Endothelial cell of umbilical vein (primary cell): ENCODE measurements around the gene MOK. TPM values are rescaled to one million over a fixed set of nuclear protein-coding genes. Genes with fewer than 3 reads are reported as not detected.

Experiments
- BruUV-seq: library from RNA; stranded (reverse); fragments of 400-500 nt; replicated peaks from 2 replicates; lab custom pipeline; 2021; lab: Mats Ljungman, UMichigan
- CTCF ChIA-PET: fragments of 300-600, 350-600 bp; sonication (Branson Sonifier 250); formaldehyde crosslinking; loops from one replicate; lab custom pipeline; 2021; ENCODE audit warnings: antibody characterized with exemption, inconsistent platforms; lab: Charles Lee
- POLR2A ChIA-PET: fragments of 300-600, 350-600 bp; sonication (Branson Sonifier 250); formaldehyde crosslinking; loops from one replicate; lab custom pipeline; 2021; ENCODE audit warnings: antibody characterized with exemption, inconsistent platforms; lab: Charles Lee
- DNase-seq: peaks from one replicate; pipeline ENCODE4 v3.0.0-alpha.2; 2011; ENCODE audit warnings: low read depth, low spot score
- FAIRE-seq: peaks from 2 replicates; lab custom pipeline; 2011; peaks lifted over from hg19 to GRCh38; lab: Jason Lieb, UNC
- H2AFZ ChIP-seq: 2 replicates; pipeline ENCODE4 v1.6.0; 2012; ENCODE audit warnings: low read depth, low read length, control low read depth, inconsistent platforms
- H3K27ac ChIP-seq: 2 replicates; pipeline ENCODE4 v1.5.1; 2011; ENCODE audit warnings: low read depth, mild to moderate bottlenecking, control low read depth, low read length, moderate library complexity; ENCODE audit not compliant: insufficient read depth
- H3K27me3 ChIP-seq, 2 experiments: 2 replicates each; pipeline versions ENCODE4 v1.6.0 to v1.6.1; 2011; ENCODE audit warnings: low read length in 2 of 2, mixed read lengths in 1 of 2; ENCODE audit not compliant: control insufficient read depth in 2 of 2, insufficient read depth in 2 of 2
- H3K36me3 ChIP-seq, 2 experiments: 2 replicates in 1 of 2; 3 replicates in 1 of 2; pipeline ENCODE4 v1.5.1; 2011; ENCODE audit warnings: low read length in 2 of 2, mild to moderate bottlenecking in 1 of 2, moderate library complexity in 1 of 2; ENCODE audit not compliant: control insufficient read depth in 2 of 2, insufficient read depth in 2 of 2; ENCODE audit errors: extremely low read depth in 1 of 2
- H3K4me1 ChIP-seq: 3 replicates; pipeline ENCODE4 v1.5.1; 2011; ENCODE audit warnings: mild to moderate bottlenecking, low read length; ENCODE audit not compliant: control insufficient read depth, insufficient read depth; ENCODE audit errors: extremely low read depth
- H3K4me2 ChIP-seq: 2 replicates; pipeline ENCODE4 v1.6.1; 2011; ENCODE audit warnings: low read length, control low read depth, mixed read lengths; ENCODE audit not compliant: insufficient read depth
- H3K4me3 ChIP-seq, 3 experiments: fragments of 200-600 bp in 1 of 3; sonication (generic), shearing (Covaris generic) in 1 of 3; replicated peaks in 1 of 3; 2 replicates each; pipeline ENCODE4 v1.5.1; 2011 to 2016; ENCODE audit warnings: control low read depth in 3 of 3, low read length in 3 of 3, mild to moderate bottlenecking in 2 of 3, inconsistent platforms in 1 of 3, low read depth in 1 of 3, moderate library complexity in 1 of 3; ENCODE audit not compliant: insufficient read depth in 1 of 3
- H3K79me2 ChIP-seq: 2 replicates; pipeline ENCODE4 v1.6.0; 2012; ENCODE audit warnings: low read length, inconsistent platforms; ENCODE audit not compliant: control insufficient read depth, insufficient read depth
- H3K9ac ChIP-seq: replicated peaks from 2 replicates; pipeline ENCODE3; 2011; ENCODE audit warnings: low read length, control low read depth; ENCODE audit not compliant: insufficient read depth; ENCODE audit errors: extremely low read depth
- H3K9me1 ChIP-seq: replicated peaks from 3 replicates; pipeline ENCODE4 v1.6.0; 2011; ENCODE audit warnings: mild to moderate bottlenecking, low read length; ENCODE audit not compliant: control insufficient read depth, insufficient read depth; ENCODE audit errors: extremely low read depth
- H3K9me3 ChIP-seq: replicated peaks from 2 replicates; pipeline ENCODE4 v1.5.1; 2012; ENCODE audit warnings: low read length, inconsistent platforms; ENCODE audit not compliant: control insufficient read depth, insufficient read depth
- H4K20me1 ChIP-seq: replicated peaks from 2 replicates; pipeline ENCODE3; 2011; ENCODE audit warnings: mild to moderate bottlenecking, low read length; ENCODE audit not compliant: control insufficient read depth, insufficient read depth; ENCODE audit errors: extremely low read depth
- EZH2 ChIP-seq: IDR thresholded peaks from 2 replicates; pipeline ENCODE4 v1.6.1; 2012; ENCODE audit warnings: borderline replicate concordance, low read depth, mild to moderate bottlenecking, moderate library complexity, low read length, inconsistent platforms; ENCODE audit not compliant: severe bottlenecking
- FOS ChIP-seq: IDR thresholded peaks from 2 replicates; pipeline ENCODE4 v1.6.1; 2011; ENCODE audit warnings: mild to moderate bottlenecking, low read length, moderate library complexity, borderline replicate concordance; ENCODE audit not compliant: insufficient read depth
- GATA2 ChIP-seq: IDR thresholded peaks from 2 replicates; pipeline ENCODE4 v1.7.0; 2011; ENCODE audit warnings: low read depth, mild to moderate bottlenecking, moderate library complexity, mixed read lengths, low read length; ENCODE audit not compliant: insufficient read length, insufficient read depth
- JUN ChIP-seq: IDR thresholded peaks from 2 replicates; pipeline ENCODE4 v1.6.1; 2011; ENCODE audit warnings: borderline replicate concordance, low read depth; ENCODE audit not compliant: insufficient read length, insufficient read depth
- MYC ChIP-seq: IDR thresholded peaks from one replicate; pipeline ENCODE4 v1.6.1; 2011; ENCODE audit warnings: mild to moderate bottlenecking, low read depth, low read length
- POLR2A ChIP-seq: IDR thresholded peaks from 2 replicates; pipeline ENCODE4 v1.6.1; 2012; ENCODE audit warnings: low read depth, mild to moderate bottlenecking, control low read depth, low read length
- POLR2AphosphoS5 ChIP-seq: IDR thresholded peaks from 2 replicates; pipeline ENCODE4 v1.6.1; 2012; ENCODE audit warnings: low read depth, mild to moderate bottlenecking, control low read depth, low read length, moderate library complexity; ENCODE audit not compliant: insufficient read depth
- dilution Hi-C: fragments of 300-500 bp; cut with MboI; formaldehyde crosslinking; loops from one replicate; pipeline ENCODE4 v1.15.0; 2019; ENCODE audit warnings: low sequenced_read_pairs; ENCODE audit not compliant: extremely low pct_ligation_motif_present
- intact Hi-C: fragments of 100-400 bp; cut with micrococcal nuclease; formaldehyde crosslinking; loops from one replicate; pipeline ENCODE4 v1.10.0; 2022
- polyA plus RNA-seq, 4 experiments: library from polyadenylated mRNA; depleted of rRNA in 3 of 4; stranded (reverse) in 3 of 4; unstranded in 1 of 4; fragments of >200 nt; gene quantifications; 2 replicates each; pipeline versions ENCODE4 v1.2.1 to v1.2.3, GENCODE V29; 2011 to 2012; ENCODE audit warnings: missing spikeins in 1 of 4
- total RNA-seq: library from RNA; stranded (reverse); gene quantifications from 2 replicates; pipeline ENCODE4 v1.2.3, GENCODE V29; 2021
- TF ChIP-seq, protein P1 (sequence below), 2 donors: IDR thresholded peaks; 1 replicate in 1 of 2; 2 replicates in 1 of 2; pipeline ENCODE4 v1.5.1; 2011; ENCODE audit warnings: low read length in 2 of 2, mild to moderate bottlenecking in 2 of 2, moderate library complexity in 2 of 2, control low read depth in 1 of 2, inconsistent platforms in 1 of 2, low read depth in 1 of 2; ENCODE audit not compliant: insufficient read depth in 1 of 2; ENCODE audit errors: extremely low read depth in 1 of 2
- TF ChIP-seq, protein P2 (sequence below): IDR thresholded peaks from 2 replicates; pipeline ENCODE4 v1.6.1; 2011; ENCODE audit not compliant: insufficient read depth, insufficient read length

MOK gene
- total and polyA plus RNA-seq, 2 donors (not counting 3 experiments of a cell fraction or from before 2014, with no cell fraction given) = 6.1 to 8.6 TPM

DNA sequence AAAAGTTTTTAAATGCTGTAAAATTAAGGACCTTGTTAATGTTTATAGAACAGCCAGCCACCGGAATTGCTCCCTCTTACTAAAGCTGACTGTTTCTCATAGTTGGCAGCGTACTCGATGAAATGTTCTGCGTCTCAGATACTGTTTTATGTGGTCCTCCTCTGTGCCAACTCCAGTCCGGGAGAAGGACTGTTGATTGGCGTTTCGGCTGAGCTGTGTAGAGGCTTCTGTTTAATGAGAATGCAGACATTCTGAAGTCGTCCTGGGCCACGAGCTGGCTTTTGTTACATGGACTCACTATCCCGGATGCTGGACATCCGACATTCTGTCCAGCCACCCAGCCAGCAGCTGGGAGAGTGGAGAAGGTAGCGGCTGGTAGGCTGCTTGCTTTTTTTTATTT is 89.9 kb downstream of the MOK start:
- intact Hi-C loops (no loop called here), dilution Hi-C loops (no loop called here)
- TF ChIP-seq EZH2 (no peak), GATA2 (no peak), MYC (no peak), POLR2A (no peak), JUN (no peak), POLR2AphosphoS5 (no peak), FOS (no peak)
- TF ChIP-seq, protein P1, sequence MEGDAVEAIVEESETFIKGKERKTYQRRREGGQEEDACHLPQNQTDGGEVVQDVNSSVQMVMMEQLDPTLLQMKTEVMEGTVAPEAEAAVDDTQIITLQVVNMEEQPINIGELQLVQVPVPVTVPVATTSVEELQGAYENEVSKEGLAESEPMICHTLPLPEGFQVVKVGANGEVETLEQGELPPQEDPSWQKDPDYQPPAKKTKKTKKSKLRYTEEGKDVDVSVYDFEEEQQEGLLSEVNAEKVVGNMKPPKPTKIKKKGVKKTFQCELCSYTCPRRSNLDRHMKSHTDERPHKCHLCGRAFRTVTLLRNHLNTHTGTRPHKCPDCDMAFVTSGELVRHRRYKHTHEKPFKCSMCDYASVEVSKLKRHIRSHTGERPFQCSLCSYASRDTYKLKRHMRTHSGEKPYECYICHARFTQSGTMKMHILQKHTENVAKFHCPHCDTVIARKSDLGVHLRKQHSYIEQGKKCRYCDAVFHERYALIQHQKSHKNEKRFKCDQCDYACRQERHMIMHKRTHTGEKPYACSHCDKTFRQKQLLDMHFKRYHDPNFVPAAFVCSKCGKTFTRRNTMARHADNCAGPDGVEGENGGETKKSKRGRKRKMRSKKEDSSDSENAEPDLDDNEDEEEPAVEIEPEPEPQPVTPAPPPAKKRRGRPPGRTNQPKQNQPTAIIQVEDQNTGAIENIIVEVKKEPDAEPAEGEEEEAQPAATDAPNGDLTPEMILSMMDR (IDR thresholded peaks at IDR 0.05; ENCODE audit: extremely low read depth in 1 of 2, insufficient read depth in 1 of 2, low read depth in 1 of 2, low read length in 2 of 2) = no peak
- TF ChIP-seq, protein P2, sequence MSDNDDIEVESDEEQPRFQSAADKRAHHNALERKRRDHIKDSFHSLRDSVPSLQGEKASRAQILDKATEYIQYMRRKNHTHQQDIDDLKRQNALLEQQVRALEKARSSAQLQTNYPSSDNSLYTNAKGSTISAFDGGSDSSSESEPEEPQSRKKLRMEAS = no peak
- Histone ChIP-seq H3K4me3 (no peak overlapping the region), H4K20me1 (no peaks in the 10 kb centered on the region), H3K27me3 (no peaks in the 10 kb centered on the region), H3K36me3 (peaks cover 0 to 2% of the 10 kb centered on the region in 2 experiments), H3K4me1 (no peaks in the 10 kb centered on the region), H3K4me2 (no peak overlapping the region), H3K27ac (no peak overlapping the region), H2AFZ (no peak overlapping the region), H3K9me1 (no peaks in the 10 kb centered on the region), H3K9ac (no peak overlapping the region), H3K9me3 (no peaks in the 10 kb centered on the region), H3K79me2 (no peaks in the 10 kb centered on the region)
- POLR2A ChIA-PET = no interaction called here
- CTCF ChIA-PET = interaction anchor here (1.1 kb wide), 1 partner anchor 99 kb away, joined by 4 read pairs; no protein-coding TSS in a partner anchor
- DNase-seq = no peak
- no TSS peak for BruUV-seq
- no peak for FAIRE-seq
